AG20443 (cell line): ENCODE measurements around the gene LGALS9C.
"Not testable (repeated sequence)": the region's sequence is repeated elsewhere in the genome, so short reads cannot be mapped to it uniquely, and the experiment has no call there.

Experiments
- DNase-seq: peaks from one replicate; pipeline ENCODE4 v3.0.0; 2012; ENCODE audit warnings: low spot score, mixed read lengths

Gene LGALS9C

DNA sequence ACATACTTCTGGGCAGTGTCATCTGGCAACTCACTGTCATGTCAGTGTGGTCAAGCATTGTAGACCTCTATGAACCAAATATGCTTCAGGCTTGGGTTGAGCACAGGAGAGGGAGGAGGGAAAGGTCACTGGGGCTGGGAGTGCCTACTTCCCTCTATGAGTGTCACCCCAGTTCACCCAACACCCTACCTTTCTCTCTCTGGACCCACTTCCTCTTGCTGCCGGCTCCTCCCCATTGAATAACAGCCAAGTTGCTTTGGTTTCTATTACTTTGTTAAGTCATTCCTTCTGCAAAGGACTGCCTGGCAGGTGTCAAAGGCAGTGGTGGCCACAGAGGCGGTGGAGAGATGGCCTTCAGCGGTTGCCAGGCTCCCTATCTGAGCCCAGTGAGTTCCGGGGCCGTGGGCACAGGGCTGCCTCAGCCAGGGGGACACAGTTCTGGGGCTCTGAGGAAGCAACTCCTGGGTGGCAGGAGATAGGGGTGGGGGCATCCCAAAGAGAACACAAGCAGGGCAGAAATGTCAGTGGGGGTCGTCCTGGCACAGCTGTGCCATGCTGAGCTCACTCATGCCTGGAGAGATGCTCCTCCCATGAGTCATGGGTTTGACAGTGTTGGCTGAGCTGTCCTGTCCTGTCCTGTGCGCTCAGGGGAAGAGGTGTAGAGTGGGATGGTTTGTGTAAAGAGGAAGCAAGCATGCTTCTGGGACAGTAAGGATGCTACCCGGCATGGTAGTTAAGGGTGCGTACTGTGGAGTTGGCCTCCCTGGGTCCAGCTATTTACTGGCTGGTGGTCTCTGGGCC is at the start of gene LGALS9C:
TSS of gene LGALS9C (plus strand) at position 282 of the 801 bp plus-strand sequence. CDS start at position 348, 66 bp downstream.
- peak; percentile 0 for DNase-seq

DNA sequence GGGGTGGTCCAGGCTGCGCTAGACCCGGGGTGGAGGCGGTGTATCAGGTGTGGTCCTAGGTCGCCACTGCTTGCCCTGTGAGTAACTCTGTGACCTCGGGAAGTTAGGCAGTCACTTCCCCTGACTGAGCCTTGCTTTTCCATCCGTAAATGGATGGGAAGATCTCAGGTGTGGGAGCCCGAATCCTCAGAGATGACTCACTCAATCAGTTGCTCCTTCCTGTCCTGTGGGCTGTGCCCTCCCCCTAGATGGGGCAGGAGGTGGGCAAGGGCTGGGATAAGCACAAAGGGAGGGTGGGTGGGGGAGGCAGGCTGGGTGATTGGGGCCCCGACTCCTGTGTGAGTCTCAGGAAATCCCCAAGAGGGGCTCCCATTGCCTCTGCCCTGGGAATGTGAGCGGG is 44.4 kb upstream of the LGALS9C start:
- DNase-seq: not testable (repeated sequence)

DNA sequence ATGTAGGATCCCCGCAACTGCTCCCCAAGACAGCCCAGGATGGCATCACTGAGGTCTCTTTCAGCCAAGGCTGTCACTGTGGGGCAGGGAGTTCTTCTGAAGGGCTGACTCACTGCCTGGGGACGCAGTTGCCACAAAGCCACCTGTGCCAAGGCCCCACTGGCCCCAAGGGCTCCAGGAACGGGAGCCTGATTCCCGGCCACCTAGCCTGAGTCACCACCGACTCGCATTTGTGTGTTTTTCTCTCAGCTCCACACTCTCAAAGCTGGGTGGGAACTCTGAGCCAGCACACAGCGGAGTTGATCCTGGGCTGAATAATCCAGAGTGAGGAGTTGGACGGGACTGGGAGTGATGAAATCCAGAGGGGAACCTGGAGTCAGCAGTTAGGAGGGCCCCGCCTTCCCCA is 37.1 kb upstream of the LGALS9C start:
- DNase-seq: not testable (repeated sequence)

DNA sequence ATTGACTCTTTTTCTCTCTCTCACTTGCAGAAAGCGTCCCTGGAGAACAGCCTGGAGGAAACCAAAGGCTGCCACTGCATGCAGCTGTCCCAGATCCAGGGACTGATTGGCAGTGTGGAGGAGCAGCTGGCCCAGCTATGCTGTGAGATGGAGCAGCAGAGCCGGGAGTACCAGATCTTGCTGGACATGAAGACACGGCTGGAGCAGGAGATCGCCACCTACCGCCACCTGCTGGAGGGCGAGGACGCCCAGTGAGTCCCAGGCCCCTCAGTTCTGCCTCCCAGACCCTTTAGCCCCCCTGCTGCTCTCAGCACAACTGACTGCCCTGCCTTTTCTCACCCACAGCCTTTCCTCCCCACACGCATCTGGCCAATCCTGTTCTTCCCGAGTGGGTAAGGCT is 34.5 kb upstream of the LGALS9C start:
- not testable (repeated sequence) for DNase-seq

DNA sequence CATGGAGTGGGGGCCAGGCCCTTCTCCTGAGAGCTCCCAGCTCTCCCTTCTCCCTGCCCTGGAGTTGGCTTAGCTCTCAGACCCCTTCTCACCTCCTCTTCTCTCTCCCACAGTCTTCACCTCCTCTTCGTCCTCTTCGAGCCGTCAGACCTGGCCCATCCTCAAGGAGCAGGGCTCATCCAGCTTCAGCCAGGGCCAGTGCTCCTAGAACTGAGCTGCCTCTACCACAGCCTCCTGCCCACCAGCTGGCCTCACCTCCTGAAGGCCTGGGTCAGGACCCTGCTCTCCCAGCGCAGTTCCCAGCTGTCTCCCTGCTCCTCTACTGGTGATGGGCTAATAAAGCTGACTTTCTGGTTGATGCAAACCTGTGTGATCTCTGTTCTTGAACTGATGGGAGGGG is 34.1 kb upstream of the LGALS9C start:
- not testable (repeated sequence) for DNase-seq

DNA sequence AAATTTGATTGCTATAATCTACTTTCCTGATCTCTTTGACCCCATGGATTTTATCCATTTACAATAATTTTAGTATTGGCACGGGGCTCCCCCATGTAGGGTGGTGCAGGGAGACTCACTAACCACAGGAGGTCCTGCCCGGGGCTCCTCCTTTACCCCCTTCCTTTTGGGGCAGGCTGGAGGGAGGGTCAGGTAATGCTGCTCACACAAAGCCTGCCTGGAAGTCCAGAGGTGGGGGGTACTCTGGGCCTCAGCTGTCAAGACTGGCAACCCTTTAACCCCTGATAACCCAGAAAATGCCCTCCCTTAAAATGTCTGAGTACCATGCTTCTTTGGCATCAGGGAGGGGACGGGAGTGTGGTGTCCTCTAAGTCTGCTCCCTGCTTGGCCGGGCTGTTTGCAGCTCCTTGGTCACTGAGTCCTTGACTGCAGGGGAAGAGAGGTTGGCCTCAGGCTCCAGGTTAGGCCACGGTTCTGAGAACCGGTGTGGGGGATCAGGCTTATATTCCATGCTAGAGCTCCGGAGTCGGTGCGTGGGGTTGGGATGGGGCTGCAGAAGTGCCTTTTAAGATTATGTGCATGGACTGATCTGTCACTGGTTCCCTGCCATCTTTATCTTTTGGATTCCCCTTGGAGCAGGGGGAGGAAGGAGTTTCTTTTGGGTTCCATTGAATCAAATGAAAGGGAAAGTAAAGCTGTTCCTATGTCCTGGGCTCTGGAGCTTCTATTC is 28.9 kb upstream of the LGALS9C start:
- not testable (repeated sequence) for DNase-seq

DNA sequence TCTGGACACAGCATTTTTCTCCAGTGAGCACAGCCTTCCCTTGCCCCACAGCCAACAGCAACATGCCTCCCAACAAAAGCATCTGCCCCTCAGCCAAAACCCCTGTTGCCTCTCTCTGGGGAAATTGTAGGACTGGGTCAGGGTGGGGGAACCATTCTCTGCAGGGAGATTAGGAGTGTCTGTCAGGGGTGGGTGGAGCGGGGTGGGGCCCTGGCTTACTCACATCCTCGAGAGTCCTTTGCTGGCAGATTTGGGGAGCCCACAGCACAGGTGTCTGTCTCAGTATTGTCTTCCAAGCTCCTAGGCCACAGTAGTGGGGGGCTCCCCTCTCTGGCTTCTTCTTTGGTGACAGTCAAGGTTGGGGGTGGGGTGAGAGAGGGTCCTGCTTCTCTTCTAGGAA is 28.3 kb upstream of the LGALS9C start:
- DNase-seq: not testable (repeated sequence)

DNA sequence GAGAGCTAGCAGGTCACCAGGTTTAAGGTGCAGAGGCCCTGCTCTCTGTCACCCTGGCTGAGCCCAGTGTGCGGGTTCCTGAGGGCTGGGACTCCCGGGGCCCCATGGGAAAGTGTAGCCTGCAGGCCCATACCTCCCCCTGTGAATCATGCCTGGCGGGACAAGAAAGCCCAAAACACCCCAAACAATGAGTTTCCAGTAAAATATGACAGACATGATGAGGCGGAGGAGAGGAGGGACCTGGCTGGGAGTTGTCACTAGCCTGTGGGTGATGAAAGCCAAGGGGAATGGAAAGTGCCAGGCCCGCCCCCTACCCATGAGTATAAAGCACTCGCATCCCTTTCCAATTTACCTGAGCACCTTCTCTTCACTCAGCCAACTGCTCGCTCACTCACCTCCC is 26.8 kb upstream of the LGALS9C start:
- not testable (repeated sequence) for DNase-seq

DNA sequence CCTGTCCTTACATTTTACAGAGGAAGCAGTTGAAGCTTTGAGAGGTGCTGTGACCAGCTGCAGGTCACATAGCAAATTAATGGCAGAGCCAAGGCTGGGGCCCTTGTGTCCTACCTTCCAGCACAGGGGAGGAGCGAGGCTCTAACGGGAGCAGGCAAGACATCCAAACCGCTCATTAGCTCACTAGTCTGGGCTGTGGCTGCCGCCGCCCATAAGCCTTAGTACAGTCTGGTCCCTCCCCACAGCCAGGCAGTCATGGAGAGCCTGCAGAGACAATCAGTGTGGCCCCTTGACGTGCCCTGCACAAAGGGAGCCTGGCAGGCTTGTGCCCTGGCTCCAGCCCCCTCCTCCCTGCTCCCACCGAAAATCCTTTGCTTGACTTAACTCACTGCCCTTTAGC is 25.6 kb upstream of the LGALS9C start:
- DNase-seq: not testable (repeated sequence)

DNA sequence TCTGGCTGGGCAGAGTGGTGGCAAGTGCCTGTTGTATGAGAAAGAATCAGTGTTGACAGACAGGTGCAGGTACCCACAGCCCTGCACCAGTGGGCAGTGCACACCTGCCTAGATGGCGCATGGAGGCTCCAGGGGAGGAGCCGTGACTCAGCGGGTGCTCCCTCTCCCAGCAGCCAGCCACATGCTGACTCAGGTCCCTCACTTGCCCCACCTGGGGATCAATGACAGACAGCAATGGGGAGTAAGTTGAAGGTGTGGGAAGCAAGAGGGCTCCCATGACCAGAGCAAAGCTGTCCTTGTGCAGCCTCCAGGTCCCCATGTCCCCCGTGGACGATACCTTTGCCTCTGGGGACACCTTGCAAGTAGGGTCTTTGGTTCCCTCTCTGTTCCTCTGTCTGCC is 24.6 kb upstream of the LGALS9C start:
- not testable (repeated sequence) for DNase-seq

DNA sequence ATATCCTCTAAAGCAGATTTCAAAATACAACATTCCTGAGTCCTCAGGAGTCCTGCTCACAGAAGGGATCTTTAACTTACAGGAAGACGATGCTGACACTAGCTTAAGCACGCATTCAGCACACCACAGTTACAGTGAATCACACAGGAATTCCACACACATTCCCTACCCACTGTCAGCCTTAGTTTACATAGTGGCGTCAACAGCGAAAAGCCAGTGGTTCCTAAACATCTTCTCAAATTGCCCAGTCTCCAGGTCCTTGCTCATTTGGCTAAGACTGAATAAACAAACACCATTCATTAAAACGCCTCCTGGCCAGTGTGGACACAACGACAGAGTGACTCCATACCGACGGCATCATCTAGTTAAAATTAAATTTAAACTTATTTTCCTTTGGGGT is 17.6 kb upstream of the LGALS9C start:
- not testable (repeated sequence) for DNase-seq

DNA sequence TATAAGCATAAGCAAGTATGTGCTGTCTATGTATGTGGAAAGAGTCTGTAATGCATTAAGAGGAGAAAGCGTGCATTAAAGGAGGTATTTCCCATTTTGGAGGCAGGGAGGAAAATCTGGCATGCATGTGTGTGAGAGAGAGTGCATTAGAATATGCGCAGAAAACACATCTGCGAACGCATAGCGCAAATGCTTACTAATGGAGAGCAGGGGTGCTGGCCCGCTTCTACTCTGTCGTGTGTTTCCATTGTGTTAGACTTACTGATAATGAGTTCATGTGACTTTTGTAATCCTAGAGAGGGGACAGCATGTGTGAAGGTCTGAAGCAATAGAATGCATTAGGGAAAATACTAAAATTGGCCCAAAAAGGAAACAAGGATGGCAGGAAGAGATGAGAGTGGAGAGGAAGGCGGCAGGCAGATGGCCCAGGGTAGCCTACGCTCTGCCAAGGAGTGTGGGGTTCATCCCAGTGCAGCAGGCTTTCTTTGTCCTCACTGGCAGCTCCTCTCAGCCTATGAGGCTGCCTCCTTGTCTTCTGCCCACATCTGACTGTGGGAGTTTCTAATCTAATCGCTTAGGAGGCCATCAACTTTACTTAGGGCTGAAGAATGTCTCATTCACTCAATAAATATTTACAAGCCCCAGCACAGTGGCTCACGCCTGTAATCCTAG is 12.6 kb upstream of the LGALS9C start:
- DNase-seq: not testable (repeated sequence)

DNA sequence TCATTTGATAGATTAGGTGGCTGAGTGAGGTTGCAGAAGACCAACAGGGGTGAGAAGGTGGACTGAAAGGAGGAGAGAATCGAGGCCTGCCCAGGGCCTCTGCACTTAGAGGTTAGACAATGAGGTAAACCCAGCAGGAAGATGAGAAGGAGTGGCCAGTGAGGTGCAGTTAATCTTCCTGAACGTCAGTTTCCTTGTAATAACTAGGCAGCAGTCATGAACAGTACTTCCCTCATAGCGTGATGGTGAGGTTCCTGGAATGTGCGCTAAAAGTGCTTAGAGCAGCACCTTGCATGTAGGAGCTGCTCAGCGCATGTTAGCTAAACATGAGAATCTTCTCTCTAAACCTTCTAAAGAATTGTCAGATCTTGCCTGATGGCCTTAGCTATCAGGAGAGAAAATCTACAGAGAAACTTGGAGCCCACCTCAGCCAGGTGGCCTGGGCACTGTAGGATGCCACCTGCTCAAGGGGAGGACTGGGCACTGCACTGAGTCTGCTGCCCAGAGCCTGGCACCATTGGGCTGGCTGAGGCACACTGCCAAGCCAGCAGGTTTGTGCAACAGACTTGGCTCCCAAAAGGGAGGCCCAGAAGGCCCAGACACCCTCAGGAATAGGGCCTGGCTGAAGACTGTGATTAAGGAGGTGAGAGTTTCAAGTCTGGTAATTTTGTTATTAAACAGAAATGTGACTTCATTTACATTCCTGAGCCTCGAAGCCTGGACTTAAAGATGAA is 10.2 kb upstream of the LGALS9C start:
- not testable (repeated sequence) for DNase-seq

DNA sequence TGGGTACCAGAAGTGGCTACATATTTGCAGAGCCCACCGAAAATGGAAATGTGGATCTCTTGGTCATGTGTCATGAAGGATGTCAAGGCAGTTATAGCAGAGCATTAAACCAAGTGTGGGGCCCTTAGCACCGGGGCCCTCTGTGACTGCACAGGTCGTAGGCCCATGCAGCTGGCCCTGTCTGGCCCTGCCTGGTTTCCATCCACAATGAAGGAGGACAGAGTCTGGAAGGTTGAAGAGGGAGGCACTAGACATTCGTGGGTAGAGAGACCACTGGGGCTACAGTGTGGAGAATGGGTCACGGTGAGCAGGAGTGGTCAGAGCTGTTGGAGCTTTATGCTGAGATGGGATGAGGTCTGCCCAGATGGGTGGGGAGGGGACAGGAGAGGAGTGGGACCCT is 9.6 kb upstream of the LGALS9C start:
- not testable (repeated sequence) for DNase-seq

DNA sequence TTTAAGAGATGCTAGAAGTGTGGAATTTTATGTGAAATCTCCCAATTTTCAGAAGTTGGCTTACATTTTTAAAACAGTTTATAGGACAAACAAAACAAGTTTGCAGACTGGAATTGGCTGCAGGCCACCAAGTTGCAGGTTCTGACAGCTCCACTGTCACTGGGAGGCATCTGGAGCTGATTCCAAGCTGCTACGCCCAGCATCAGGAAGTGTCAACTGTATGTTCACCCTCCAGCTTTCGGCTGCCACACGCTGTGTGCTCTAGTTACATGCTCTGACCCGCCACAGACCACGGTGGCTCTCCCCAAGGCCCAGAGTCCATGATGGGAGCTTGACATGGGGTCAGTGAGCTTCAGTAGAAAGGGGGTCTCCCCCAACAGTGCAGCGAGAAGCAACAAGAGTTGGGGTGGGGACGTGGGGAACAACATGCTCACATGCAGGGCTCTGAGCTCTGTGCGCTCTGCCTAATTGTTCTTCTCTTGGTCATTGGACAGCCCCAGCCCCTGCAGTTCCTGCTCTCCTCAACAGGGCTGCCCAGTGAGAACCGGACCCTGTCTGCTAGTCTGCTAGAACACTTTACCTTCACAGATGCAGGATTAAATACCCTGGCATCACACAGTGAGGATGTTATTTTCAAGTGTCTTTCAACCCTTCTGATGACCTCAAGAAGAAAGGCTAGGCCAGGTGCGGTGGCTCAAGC is 8.0 kb upstream of the LGALS9C start:
- DNase-seq: not testable (repeated sequence)

DNA sequence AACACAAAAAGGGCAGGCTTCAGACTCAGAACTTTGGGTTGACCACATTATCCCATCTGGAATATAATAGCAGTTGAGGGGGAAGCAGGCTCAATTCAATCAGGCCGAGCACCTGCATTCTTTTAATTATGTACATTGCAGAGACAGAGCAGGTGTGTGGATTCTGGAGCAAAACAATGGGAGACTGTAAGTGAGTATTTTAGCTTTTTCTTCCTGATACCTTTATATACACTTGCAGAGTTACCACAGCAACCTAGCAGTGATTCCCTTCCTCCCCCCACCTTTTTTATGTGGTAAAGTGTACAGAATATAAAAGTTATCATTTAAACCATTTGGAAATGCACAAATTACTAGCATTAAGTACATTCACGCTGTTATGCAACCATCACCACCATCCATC is 6.8 kb upstream of the LGALS9C start:
- DNase-seq: not testable (repeated sequence)

DNA sequence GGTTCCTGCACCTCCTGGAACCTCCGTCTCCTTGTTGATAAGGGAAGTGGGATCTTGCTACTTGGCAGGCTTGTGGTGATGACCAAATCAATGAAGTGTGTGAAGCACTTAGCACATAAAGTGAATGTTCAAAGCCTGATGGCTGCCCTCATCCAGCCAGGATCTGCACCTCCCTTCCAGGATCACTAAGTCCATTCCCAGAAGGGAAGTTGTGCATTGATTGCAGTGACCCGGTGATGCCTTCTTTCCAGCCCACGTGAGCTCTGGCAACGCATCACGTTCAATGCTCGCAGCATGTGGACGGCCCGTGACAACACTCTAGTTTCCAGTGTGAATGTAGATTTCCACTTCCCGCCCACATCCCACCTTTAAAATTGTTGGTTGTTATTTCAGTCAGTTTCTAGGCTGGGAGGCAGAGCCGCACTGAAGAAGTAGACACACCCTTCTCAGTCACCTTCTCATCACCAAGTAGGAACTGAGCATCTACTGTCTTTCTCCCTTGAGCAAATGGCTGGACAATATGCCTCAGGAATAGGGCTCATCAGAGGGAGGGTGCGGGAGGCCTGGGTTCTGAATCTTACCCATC is 6.2 kb upstream of the LGALS9C start:
- DNase-seq: not testable (repeated sequence)

DNA sequence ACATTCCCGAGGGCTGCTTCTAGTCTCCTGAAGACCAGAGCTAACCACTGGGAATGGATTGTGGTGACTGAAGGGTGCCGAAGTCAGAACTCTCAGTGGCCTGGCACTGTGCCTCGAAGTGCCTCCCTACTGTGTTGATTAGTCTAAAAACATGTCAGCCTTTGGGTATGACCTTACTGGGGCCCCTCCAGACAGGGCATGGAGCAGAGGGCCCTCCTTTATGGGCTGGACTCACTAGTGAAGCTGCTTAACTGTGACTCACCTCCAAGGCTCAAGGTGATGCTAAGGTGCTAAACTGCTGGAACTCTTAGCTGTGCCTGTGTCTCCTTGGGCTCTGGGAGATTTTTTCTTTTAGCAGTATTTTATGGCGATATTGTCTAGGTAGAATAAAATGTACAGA is 2.6 kb upstream of the LGALS9C start:
- DNase-seq: not testable (repeated sequence)

DNA sequence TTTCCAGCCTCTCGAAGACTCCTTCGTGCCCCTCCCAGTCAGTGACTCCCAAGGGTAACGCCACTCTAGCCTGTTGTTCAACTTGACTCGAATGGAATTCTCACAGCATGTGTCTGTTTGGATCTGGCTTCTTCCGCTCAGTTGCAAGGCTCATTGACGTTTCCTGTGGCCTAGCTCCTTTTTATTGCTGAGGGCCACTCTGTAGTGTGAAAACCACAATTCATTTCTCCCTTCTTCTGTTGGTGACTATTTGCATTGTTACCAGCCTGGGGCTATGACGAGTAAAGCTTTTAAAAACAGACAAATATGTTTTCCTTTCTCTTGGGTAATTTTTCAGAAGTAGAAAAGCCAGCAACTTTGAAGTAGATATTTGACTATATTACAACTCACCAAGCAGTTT is 1.8 kb upstream of the LGALS9C start:
- DNase-seq: not testable (repeated sequence)

DNA sequence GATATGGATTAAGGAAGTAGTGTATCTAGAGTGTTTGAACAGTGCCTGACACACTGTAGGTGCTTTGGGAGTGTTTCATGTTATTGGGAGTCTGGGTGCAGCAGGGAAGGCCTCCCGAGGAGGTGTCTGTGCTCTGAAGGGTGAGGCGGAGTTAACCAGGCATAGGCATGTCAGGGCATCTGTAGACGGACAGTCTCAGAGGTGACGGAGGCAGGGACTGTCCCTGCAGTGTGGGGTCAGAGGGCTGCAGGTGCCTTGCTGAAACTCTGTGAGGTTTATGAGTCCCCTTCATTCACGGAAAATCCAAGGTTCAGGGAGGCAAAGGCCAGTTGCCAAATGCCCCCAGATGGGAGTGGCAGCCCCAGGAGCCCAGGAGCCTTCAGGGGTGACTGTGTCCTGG is 778 bp downstream of the LGALS9C start:
- not testable (repeated sequence) for DNase-seq

DNA sequence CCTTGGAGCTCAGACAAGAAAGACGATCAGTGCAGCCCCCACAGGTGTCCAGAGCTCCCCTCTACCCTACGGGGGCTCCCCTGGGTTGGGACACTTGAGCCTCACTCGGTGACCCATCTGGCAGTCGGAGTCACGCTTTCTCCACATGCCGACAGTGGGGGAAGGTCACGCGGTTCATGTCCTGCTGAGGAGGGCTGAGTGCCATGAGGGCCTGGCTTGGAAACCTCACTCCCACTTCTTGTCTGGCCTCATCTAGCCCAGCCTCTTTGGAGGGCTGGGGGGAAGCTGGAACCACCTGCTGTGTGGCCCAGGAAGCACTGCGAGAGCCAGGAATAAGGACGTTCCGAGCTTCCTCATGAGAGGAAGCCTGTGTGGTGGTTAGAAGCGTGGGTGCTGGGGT is 1.8 kb downstream of the LGALS9C start:
- not testable (repeated sequence) for DNase-seq
